Astrocyte (in vitro differentiated cells and primary cell): Measurements from ENCODE around the gene MED27. TPM values are rescaled to one million over a fixed set of nuclear protein-coding genes. Genes with fewer than 3 reads are reported as not detected.
A peak's percentile ranks its signal among the peaks of the same experiment; 100 is the strongest.

Source experiments
- DNase-seq: peaks from one replicate; pipeline ENCODE4 v3.0.0-alpha.2; 2010; ENCODE audit warnings: low read depth
- FAIRE-seq: peaks from 2 replicates; lab custom pipeline; 2011; peaks lifted over from hg19 to GRCh38; lab: Jason Lieb, UNC
- H2AFZ ChIP-seq: 2 replicates; pipeline ENCODE4 v1.6.0; 2012; ENCODE audit warnings: low read depth, low read length, inconsistent platforms
- H3K27ac ChIP-seq: 2 replicates; pipeline ENCODE4 v1.5.1; 2011; ENCODE audit warnings: low read depth, low read length, inconsistent platforms
- H3K27me3 ChIP-seq: 2 replicates; pipeline ENCODE4 v1.6.0; 2011; ENCODE audit warnings: low read length, inconsistent platforms; ENCODE audit not compliant: insufficient read depth
- H3K36me3 ChIP-seq: 2 replicates; pipeline ENCODE4 v1.5.1; 2011; ENCODE audit warnings: low read length, inconsistent platforms; ENCODE audit not compliant: insufficient read depth
- H3K4me1 ChIP-seq: 2 replicates; pipeline ENCODE4 v1.5.1; 2011; ENCODE audit warnings: low read length, inconsistent platforms; ENCODE audit not compliant: insufficient read depth
- H3K4me2 ChIP-seq: 2 replicates; pipeline ENCODE4 v1.6.0; 2012; ENCODE audit warnings: low read length, inconsistent platforms
- H3K4me3 ChIP-seq: 2 replicates; pipeline ENCODE4 v1.5.1; 2011; ENCODE audit warnings: low read depth, mild to moderate bottlenecking, low read length, inconsistent platforms; ENCODE audit not compliant: insufficient read depth
- H3K79me2 ChIP-seq: 2 replicates; pipeline ENCODE4 v1.6.0; 2012; ENCODE audit warnings: mild to moderate bottlenecking, low read length, inconsistent platforms; ENCODE audit not compliant: insufficient read depth
- H3K9ac ChIP-seq: 2 replicates; pipeline ENCODE4 v1.6.0; 2012; ENCODE audit warnings: mild to moderate bottlenecking, low read length, inconsistent platforms
- H3K9me3 ChIP-seq: 2 replicates; pipeline ENCODE4 v1.5.1; 2012; ENCODE audit warnings: low read depth, mild to moderate bottlenecking, low read length, inconsistent platforms; ENCODE audit not compliant: insufficient read depth
- H4K20me1 ChIP-seq: 2 replicates; pipeline ENCODE4 v1.6.0; 2012; ENCODE audit warnings: low read length, inconsistent platforms; ENCODE audit not compliant: insufficient read depth
- H3K27ac Mint-ChIP-seq: one replicate; pipeline ENCODE4 v1.8.0; 2021; ENCODE audit warnings: mild to moderate bottlenecking, mixed read lengths; ENCODE audit not compliant: unreplicated experiment
- H3K27me3 Mint-ChIP-seq: one replicate; pipeline ENCODE4 v1.8.0; 2021; ENCODE audit warnings: low read depth, mixed read lengths; ENCODE audit not compliant: unreplicated experiment
- H3K36me3 Mint-ChIP-seq: one replicate; pipeline ENCODE4 v1.8.0; 2021; ENCODE audit warnings: low read depth, mixed read lengths; ENCODE audit not compliant: unreplicated experiment
- H3K4me1 Mint-ChIP-seq: one replicate; pipeline ENCODE4 v1.8.0; 2021; ENCODE audit warnings: low read depth, mixed read lengths; ENCODE audit not compliant: unreplicated experiment
- H3K4me3 Mint-ChIP-seq: one replicate; pipeline ENCODE4 v1.8.0; 2021; ENCODE audit warnings: mild to moderate bottlenecking, moderate library complexity, mixed read lengths; ENCODE audit not compliant: unreplicated experiment
- H3K9me3 Mint-ChIP-seq: one replicate; pipeline ENCODE4 v1.8.0; 2021; ENCODE audit warnings: mild to moderate bottlenecking, mixed read lengths; ENCODE audit not compliant: unreplicated experiment
- CTCF ChIP-seq: IDR thresholded peaks from 2 replicates; pipeline ENCODE4 v1.5.1; 2011; ENCODE audit warnings: low read depth, mild to moderate bottlenecking, inconsistent platforms, low read length, moderate library complexity; ENCODE audit not compliant: insufficient read depth
- EZH2 ChIP-seq: IDR thresholded peaks from 2 replicates; pipeline ENCODE4 v1.6.1; 2012; ENCODE audit warnings: mild to moderate bottlenecking, low read length, inconsistent platforms; ENCODE audit not compliant: insufficient read depth
- total RNA-seq: library from RNA; stranded (reverse); gene quantifications from 2 replicates; pipeline ENCODE4 v1.2.1, GENCODE V29; 2021

The MED27 gene
- total RNA-seq, 1 donor from 2014 or later = 26.9 TPM

- H3K27me3 ChIP-seq = no peaks in the 10 kb centered on the region
- H3K9me3 ChIP-seq = no peaks in the 10 kb centered on the region
- DNase-seq (peak; percentile 60), FAIRE-seq (no peak)
- no peak overlapping the region for H3K27ac Mint-ChIP-seq
- no peaks in the 10 kb centered on the region for H3K27me3 Mint-ChIP-seq
- H3K36me3 Mint-ChIP-seq = peaks cover 9% of the 10 kb centered on the region
- H3K4me3 ChIP-seq = no peak overlapping the region
- H3K4me1 Mint-ChIP-seq = peaks cover 23% of the 10 kb centered on the region
- H3K4me3 Mint-ChIP-seq = no peak overlapping the region
- peak overlapping the region; percentile 22 for H3K4me2 ChIP-seq
- H3K79me2 ChIP-seq = no peaks in the 10 kb centered on the region
- H3K4me1 ChIP-seq = peaks cover 10% of the 10 kb centered on the region
- no peak overlapping the region for H3K9ac ChIP-seq
- no peaks in the 10 kb centered on the region for H3K36me3 ChIP-seq
- H2AFZ ChIP-seq = no peak overlapping the region
- H4K20me1 ChIP-seq = peaks cover 59% of the 10 kb centered on the region
- H3K27ac ChIP-seq = no peak overlapping the region
- TF ChIP-seq EZH2 = no peak
- TF ChIP-seq CTCF = no peak
- H3K9me3 Mint-ChIP-seq = no peaks in the 10 kb centered on the region
Observed at GRCh38 chr9:131960851-131961495, 118.7 kb downstream of the MED27 start.

GRCh38 chr9:131960311-131960710 lies 119.4 kb downstream of the MED27 start:
- H3K9ac ChIP-seq = no peak overlapping the region
- no peaks in the 10 kb centered on the region for H3K27me3 ChIP-seq
- peak overlapping the region; percentile 22 for H3K4me2 ChIP-seq
- TF ChIP-seq CTCF = no peak
- H3K27ac ChIP-seq = no peak overlapping the region
- FAIRE-seq = no peak
- no peaks in the 10 kb centered on the region for H3K36me3 ChIP-seq
- H3K4me3 ChIP-seq = no peak overlapping the region
- peak; percentile 57 for DNase-seq
- no peaks in the 10 kb centered on the region for H3K27me3 Mint-ChIP-seq
- peaks cover 52% of the 10 kb centered on the region for H4K20me1 ChIP-seq
- no peak overlapping the region for H2AFZ ChIP-seq
- peaks cover 9% of the 10 kb centered on the region for H3K36me3 Mint-ChIP-seq
- no peaks in the 10 kb centered on the region for H3K79me2 ChIP-seq
- no peak overlapping the region for H3K4me3 Mint-ChIP-seq
- no peak overlapping the region for H3K27ac Mint-ChIP-seq
- peaks cover 10% of the 10 kb centered on the region for H3K4me1 ChIP-seq
- no peaks in the 10 kb centered on the region for H3K9me3 Mint-ChIP-seq
- H3K4me1 Mint-ChIP-seq = peaks cover 23% of the 10 kb centered on the region
- H3K9me3 ChIP-seq = no peaks in the 10 kb centered on the region

GRCh38 chr9:131959887-131960286 lies 119.8 kb downstream of the MED27 start:
- H3K4me1 ChIP-seq = peaks cover 10% of the 10 kb centered on the region
- DNase-seq (no peak), FAIRE-seq (no peak)
- H2AFZ ChIP-seq = no peak overlapping the region
- H3K9me3 Mint-ChIP-seq = no peaks in the 10 kb centered on the region
- peak overlapping the region; percentile 22 for H3K4me2 ChIP-seq
- H3K4me3 Mint-ChIP-seq = no peak overlapping the region
- no peaks in the 10 kb centered on the region for H3K9me3 ChIP-seq
- H3K27me3 Mint-ChIP-seq = no peaks in the 10 kb centered on the region
- no peaks in the 10 kb centered on the region for H3K79me2 ChIP-seq
- TF ChIP-seq CTCF = no peak
- TF ChIP-seq EZH2 = no peak
- H3K36me3 Mint-ChIP-seq = peaks cover 9% of the 10 kb centered on the region
- no peaks in the 10 kb centered on the region for H3K27me3 ChIP-seq
- H3K36me3 ChIP-seq = no peaks in the 10 kb centered on the region
- H3K4me1 Mint-ChIP-seq = peaks cover 20% of the 10 kb centered on the region
- H3K27ac ChIP-seq = no peak overlapping the region
- peaks cover 48% of the 10 kb centered on the region for H4K20me1 ChIP-seq
- H3K9ac ChIP-seq = no peak overlapping the region
- H3K4me3 ChIP-seq = no peak overlapping the region
- H3K27ac Mint-ChIP-seq = no peak overlapping the region
